HG02840 (cell line): ENCODE results near the gene CDCA7.
"Not testable (repeated sequence)": the region's sequence is repeated elsewhere in the genome, so short reads cannot be mapped to it uniquely, and the experiment has no call there.

Experiments used
- ATAC-seq: cut with Tn5 transposase; IDR thresholded peaks from one replicate; pipeline ENCODE4 v1.9.1; 2021; ENCODE audit warnings: mild to moderate bottlenecking, moderate library complexity, moderate number of reproducible peaks; ENCODE audit not compliant: unreplicated experiment, low FRiP score

The CDCA7 gene

GRCh38 chr2:173354582-173355131, at the start of gene CDCA7:
Gene CDCA7, plus strand, starts transcription at chr2:173354872. Its CDS starts 92 bp downstream, at chr2:173354964.
- ATAC-seq, result peak; percentile 63

- ATAC-seq, result no peak
Measured at GRCh38 chr2:173305303-173305702, 49.4 kb upstream of the CDCA7 start.

GRCh38 chr2:173307293-173307692, 47.4 kb upstream of the CDCA7 start:
- ATAC-seq, result no peak

GRCh38 chr2:173309370-173309769, 45.3 kb upstream of the CDCA7 start:
- ATAC-seq, result not testable (repeated sequence)

DNA sequence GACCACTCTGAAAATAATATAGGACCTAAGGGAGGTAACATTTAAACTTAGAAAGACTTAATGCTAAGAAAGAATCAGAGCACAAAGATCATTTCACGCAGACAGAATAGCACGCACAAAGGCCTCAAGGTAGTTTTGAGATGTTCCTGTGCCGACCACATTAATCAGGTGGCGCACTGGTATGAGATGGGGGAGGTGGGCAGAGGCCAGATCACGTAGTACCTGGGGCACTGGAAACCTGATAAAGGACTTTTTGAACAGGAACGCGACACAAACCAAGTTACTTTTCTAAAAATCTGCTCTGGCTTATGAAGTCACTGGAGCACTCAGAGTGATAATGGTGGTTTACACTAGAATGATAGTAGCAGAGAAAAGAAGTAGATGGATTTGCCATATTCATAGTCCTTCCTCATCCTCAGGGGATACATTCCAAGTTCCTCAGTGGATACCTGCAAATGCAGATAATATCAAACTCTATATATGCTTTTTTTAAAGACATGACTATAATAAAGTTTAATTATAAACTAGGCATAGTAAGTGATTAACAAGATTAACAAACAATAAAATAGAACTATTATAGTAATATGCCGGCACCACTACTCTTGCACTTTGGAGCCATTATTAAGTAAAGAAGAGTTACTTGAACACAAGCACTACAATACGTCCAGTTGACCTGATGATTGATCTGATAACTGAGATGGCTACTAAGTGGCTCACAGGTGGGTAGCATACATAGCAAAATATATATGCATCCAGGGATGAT, 42.6 kb upstream of the CDCA7 start:
- ATAC-seq, result no peak

DNA sequence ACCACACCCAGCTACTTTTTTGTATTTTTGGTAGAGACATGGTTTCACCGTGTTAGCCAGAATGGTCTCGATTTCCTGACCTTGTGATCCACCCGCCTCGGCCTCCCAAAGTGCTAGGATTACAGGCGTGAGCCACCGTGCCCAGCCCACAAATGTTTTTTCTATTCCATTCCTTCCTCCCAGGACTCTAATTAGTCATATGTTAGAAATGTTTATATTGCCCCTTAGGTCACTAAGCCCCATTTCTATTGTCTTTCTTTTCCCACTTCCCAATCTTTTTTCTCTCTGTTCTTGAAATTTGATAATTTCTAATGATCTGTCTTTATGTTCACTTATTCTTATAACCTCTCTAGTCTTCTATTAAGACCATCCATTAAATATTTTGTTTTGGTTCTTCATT, 31.3 kb upstream of the CDCA7 start:
- no peak for ATAC-seq

GRCh38 chr2:173326806-173327205, 27.9 kb upstream of the CDCA7 start:
- no peak for ATAC-seq

DNA sequence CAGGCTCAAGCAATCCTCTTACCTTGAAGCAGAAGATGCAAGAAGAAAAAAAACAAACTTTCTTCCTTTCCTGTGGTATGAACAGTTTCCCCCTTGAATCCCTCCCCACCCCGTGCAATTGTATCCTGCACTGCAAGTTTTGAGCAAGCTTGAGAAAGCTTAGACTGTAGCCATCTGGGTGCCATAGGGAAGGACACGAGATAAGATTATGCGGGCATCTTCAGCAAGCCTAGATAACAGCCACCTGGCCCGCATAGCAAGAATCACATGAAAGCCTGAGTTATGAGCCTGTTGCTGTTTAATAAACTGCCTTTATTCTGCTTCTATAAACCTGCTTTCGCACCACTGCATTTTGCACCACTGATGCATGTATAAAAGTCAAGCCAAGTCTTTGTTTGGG, 27.3 kb upstream of the CDCA7 start:
- ATAC-seq, result no peak

- ATAC-seq, result not testable (repeated sequence)
Measured at GRCh38 chr2:173333003-173333402, 21.7 kb upstream of the CDCA7 start.

DNA sequence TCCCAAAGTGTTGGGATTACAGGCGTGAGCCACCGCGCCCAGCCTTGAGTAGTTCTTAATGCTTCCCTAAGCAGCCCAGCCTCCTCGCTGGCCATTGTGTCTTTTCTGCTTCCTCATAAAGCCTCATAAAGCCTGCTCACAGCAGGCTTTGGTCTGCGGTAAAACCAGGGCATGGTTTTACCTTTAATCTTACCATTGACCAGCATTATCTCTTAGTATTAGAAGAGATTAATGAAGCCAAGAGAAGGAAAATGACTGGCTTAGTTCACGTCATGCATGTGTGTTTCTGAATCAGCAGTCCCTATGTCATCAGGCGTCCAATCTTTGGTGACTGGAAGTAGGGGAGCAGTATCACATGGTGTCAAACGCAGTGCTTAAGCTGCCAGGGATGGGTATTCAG, 14.9 kb upstream of the CDCA7 start:
- ATAC-seq, result no peak

DNA sequence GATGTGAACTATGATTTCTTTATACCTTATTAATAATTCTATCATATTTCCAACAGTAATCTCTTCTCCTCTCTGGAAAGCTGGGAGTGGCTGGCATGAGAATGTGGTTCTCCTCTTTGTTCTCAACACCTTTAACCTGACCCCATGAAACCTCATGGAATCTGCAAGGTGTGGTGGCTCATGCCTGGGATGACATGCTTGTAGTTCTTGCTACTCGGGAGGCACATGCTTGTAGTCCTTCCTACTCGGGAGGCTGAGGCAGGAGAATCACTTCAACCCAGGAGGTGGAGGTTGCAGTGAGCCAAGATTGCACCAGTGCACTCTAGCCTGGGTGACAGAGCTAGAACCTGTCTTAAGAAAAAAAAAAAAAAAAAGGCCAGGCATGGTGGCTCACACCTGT, 10.8 kb upstream of the CDCA7 start:
- no peak for ATAC-seq

DNA sequence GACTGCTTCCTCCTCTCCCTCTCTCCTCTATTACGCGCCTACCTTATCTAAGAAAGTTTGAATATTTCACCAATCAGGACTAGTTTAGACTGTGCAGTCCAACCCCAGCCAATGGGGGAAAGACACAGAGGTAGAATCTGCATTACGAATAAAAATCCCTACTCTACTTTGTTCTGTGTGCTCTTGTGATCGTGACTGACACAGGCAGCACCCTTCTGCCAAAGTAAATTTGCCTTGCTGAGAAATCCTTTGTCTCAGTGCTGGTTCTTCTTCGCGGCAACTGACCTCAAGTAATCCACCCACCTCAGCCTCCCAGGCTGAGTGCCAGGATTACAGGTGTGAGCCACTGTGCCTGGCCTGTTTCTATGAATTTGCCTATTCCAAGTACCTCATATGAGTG, 8.6 kb upstream of the CDCA7 start:
- ATAC-seq, result no peak

GRCh38 chr2:173347305-173348168, 7.1 kb upstream of the CDCA7 start:
- ATAC-seq, result no peak

GRCh38 chr2:173349287-173349686, 5.4 kb upstream of the CDCA7 start:
- ATAC-seq, result no peak

DNA sequence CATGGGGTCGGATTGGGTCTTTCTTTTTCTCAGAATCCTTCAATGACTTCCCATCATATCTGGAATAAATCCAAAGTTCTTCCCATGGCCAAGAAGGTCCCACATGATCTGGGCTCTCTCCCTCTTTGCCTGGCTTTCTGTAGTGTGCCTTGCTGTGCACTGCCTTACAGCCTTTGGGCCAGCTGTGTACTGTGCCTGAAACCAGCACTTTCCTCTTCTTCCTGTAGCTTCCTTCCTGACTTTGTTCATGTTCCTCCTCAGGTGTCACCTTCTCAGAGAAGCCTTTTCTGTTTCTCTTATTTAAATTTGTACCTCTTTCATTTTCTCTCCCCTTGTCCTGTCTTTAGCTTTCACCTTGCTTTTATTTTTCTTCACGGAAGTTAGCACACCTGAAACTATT, 4.3 kb upstream of the CDCA7 start:
- ATAC-seq, result no peak

DNA sequence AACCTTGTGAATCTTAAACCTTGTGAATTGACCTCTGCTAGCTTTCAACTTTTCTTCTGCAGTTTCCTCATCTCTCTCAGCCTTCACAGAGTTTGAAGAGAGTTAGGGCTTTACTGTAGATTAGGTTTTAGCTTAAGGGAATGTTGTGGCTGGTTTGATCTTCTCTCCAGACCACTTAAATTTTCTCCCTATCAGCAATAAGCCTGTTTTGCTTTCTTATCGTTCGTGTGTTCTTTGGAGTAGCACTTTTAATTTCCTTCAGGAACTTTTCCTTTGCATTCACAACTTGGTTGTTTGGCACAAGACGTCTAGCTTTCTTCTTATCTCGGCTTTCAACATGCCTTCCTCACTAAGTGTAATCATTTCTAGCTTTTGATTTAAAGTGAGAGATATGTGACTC, 2.8 kb upstream of the CDCA7 start:
- no peak for ATAC-seq

- no peak for ATAC-seq
Measured at GRCh38 chr2:173353556-173353955, 1.1 kb upstream of the CDCA7 start.

- peak; percentile 29 for ATAC-seq
Measured at GRCh38 chr2:173354073-173354581, 545 bp upstream of the CDCA7 start.

- peak; percentile 35 for ATAC-seq
Measured at GRCh38 chr2:173355132-173355865, 627 bp downstream of the CDCA7 start.

DNA sequence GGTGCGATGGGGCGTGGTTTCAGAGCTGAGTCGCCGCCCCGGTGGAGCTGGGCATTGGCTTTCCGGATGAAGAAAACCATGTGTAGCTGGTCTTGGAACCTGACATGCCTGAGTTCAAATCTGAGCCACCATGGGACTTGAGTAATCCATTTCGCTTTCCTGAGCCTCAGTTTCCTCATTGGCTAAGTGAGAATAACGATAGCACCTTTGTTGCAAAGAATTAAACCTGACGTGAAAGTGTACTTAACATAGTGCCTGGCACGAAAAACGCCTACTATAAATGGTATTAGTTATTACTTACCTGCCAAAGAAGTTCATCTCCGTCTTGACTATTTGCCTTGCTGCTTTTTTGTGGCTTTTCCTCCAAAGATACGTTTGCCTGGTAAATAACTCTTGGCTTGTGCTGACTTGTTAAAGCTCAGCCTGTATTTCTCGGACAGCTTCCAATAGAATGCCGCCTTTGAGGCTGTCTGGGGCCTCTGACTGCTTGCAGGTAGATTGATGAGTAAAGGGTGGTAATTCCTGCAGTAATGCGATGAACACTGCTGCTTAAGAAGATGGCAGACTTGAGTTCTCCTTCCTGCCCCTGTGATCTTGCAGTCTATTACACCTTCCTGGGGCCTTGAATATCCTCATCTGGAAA, 1.3 kb downstream of the CDCA7 start:
- no peak for ATAC-seq
